HUES6 (cell line): Measurements from ENCODE around the gene NOD2.

Experiments
- H3K27ac ChIP-seq: 2 replicates; pipeline ENCODE4 v1.7.0; 2013; ENCODE audit warnings: low read depth, mild to moderate bottlenecking, low read length, inconsistent platforms
- H3K27me3 ChIP-seq: 2 replicates; pipeline ENCODE4 v1.6.1; 2013; ENCODE audit warnings: low read length; ENCODE audit not compliant: control insufficient read depth, insufficient read depth
- H3K36me3 ChIP-seq: 2 replicates; pipeline ENCODE4 v1.6.1; 2013; ENCODE audit warnings: low read length; ENCODE audit not compliant: control insufficient read depth, insufficient read depth
- H3K4me1 ChIP-seq: 2 replicates; pipeline ENCODE4 v1.6.1; 2013; ENCODE audit warnings: low read length; ENCODE audit not compliant: control insufficient read depth, insufficient read depth
- H3K4me3 ChIP-seq: 2 replicates; pipeline ENCODE4 v1.5.1; 2013; ENCODE audit warnings: low read depth, low read length
- H3K9ac ChIP-seq: one replicate; pipeline ENCODE4 v1.6.1; 2013; ENCODE audit warnings: mild to moderate bottlenecking, low read length
- H3K9me3 ChIP-seq: 2 replicates; pipeline ENCODE4 v1.6.1; 2013; ENCODE audit warnings: low read depth, low read length; ENCODE audit not compliant: control insufficient read depth, insufficient read depth

NOD2 gene

GRCh38 chr16:50747207-50747956, 54.0 kb downstream of the NOD2 start:
- Histone ChIP-seq H3K9me3 (no peaks in the 10 kb centered on the region), H3K27ac (no peak overlapping the region), H3K9ac (no peak overlapping the region), H3K36me3 (no peaks in the 10 kb centered on the region; the same call in 1 of the 2 replicates), H3K27me3 (no peaks in the 10 kb centered on the region), H3K4me1 (peaks cover 26% of the 10 kb centered on the region), H3K4me3 (no peak overlapping the region)

- no peaks in the 10 kb centered on the region for H3K27me3 ChIP-seq
Observed at GRCh38 chr16:50751528-50751927, 58.1 kb downstream of the NOD2 start.

GRCh38 chr16:50752471-50753235, 59.2 kb downstream of the NOD2 start:
- H3K4me1 ChIP-seq = no peaks in the 10 kb centered on the region
- H3K9me3 ChIP-seq = no peaks in the 10 kb centered on the region
- peaks cover 5% of the 10 kb centered on the region for H3K36me3 ChIP-seq
- no peak overlapping the region for H3K9ac ChIP-seq
- no peaks in the 10 kb centered on the region for H3K27me3 ChIP-seq
- no peak overlapping the region for H3K27ac ChIP-seq
- no peak overlapping the region for H3K4me3 ChIP-seq

More at GRCh38 chr16:50751528-50751927, 58.1 kb downstream of the NOD2 start:
- Histone ChIP-seq H3K4me3 (no peak overlapping the region), H3K9ac (no peak overlapping the region), H3K9me3 (no peaks in the 10 kb centered on the region), H3K4me1 (peaks cover 3% of the 10 kb centered on the region), H3K27ac (no peak overlapping the region), H3K36me3 (peaks cover 5% of the 10 kb centered on the region)

GRCh38 chr16:50756473-50756872, 63.1 kb downstream of the NOD2 start:
- Histone ChIP-seq H3K27me3 (no peaks in the 10 kb centered on the region), H3K36me3 (peaks cover 5% of the 10 kb centered on the region), H3K4me1 (no peaks in the 10 kb centered on the region), H3K9me3 (no peaks in the 10 kb centered on the region), H3K27ac (no peak overlapping the region), H3K4me3 (no peak overlapping the region), H3K9ac (no peak overlapping the region)

- H3K27me3 ChIP-seq = no peaks in the 10 kb centered on the region
- no peak overlapping the region for H3K27ac ChIP-seq
- no peak overlapping the region for H3K4me3 ChIP-seq
- no peaks in the 10 kb centered on the region for H3K4me1 ChIP-seq
- peaks cover 13% of the 10 kb centered on the region for H3K9me3 ChIP-seq
- H3K9ac ChIP-seq = no peak overlapping the region
- H3K36me3 ChIP-seq = no peaks in the 10 kb centered on the region; the same call in 1 of the 2 replicates
Observed at GRCh38 chr16:50761267-50761666, 67.9 kb downstream of the NOD2 start.

- Histone ChIP-seq H3K27me3 (no peaks in the 10 kb centered on the region), H3K9me3 (peaks cover 17% of the 10 kb centered on the region), H3K4me1 (no peaks in the 10 kb centered on the region), H3K9ac (no peak overlapping the region), H3K4me3 (no peak overlapping the region), H3K36me3 (no peaks in the 10 kb centered on the region; the same call in 1 of the 2 replicates), H3K27ac (no peak overlapping the region)
Observed at GRCh38 chr16:50762241-50762640, 68.8 kb downstream of the NOD2 start.

GRCh38 chr16:50763211-50763610, 69.8 kb downstream of the NOD2 start:
- no peak overlapping the region for H3K27ac ChIP-seq
- no peak overlapping the region for H3K9ac ChIP-seq
- H3K4me3 ChIP-seq = no peak overlapping the region
- no peaks in the 10 kb centered on the region for H3K27me3 ChIP-seq
- H3K4me1 ChIP-seq = no peaks in the 10 kb centered on the region
- no peaks in the 10 kb centered on the region; the same call in 1 of the 2 replicates for H3K36me3 ChIP-seq
- H3K9me3 ChIP-seq = peaks cover 17% of the 10 kb centered on the region

GRCh38 chr16:50765260-50765659, 71.9 kb downstream of the NOD2 start:
- H3K36me3 ChIP-seq = no peaks in the 10 kb centered on the region; the same call in 1 of the 2 replicates
- no peaks in the 10 kb centered on the region for H3K4me1 ChIP-seq
- peaks cover 17% of the 10 kb centered on the region for H3K9me3 ChIP-seq
- H3K27ac ChIP-seq = no peak overlapping the region
- H3K27me3 ChIP-seq = no peaks in the 10 kb centered on the region
- no peak overlapping the region for H3K9ac ChIP-seq
- no peak overlapping the region for H3K4me3 ChIP-seq

- Histone ChIP-seq H3K4me3 (no peak overlapping the region), H3K36me3 (no peaks in the 10 kb centered on the region; the same call in 1 of the 2 replicates), H3K27me3 (no peaks in the 10 kb centered on the region), H3K4me1 (no peaks in the 10 kb centered on the region), H3K9ac (no peak overlapping the region), H3K9me3 (peaks cover 17% of the 10 kb centered on the region), H3K27ac (no peak overlapping the region)
Observed at GRCh38 chr16:50765861-50766260, 72.5 kb downstream of the NOD2 start.

- no peak overlapping the region for H3K27ac ChIP-seq
- peaks cover 17% of the 10 kb centered on the region for H3K9me3 ChIP-seq
- no peak overlapping the region for H3K4me3 ChIP-seq
- H3K4me1 ChIP-seq = no peaks in the 10 kb centered on the region
- H3K36me3 ChIP-seq = no peaks in the 10 kb centered on the region; the same call in 1 of the 2 replicates
- no peak overlapping the region for H3K9ac ChIP-seq
- H3K27me3 ChIP-seq = no peaks in the 10 kb centered on the region
Observed at GRCh38 chr16:50767197-50767596, 73.8 kb downstream of the NOD2 start.

GRCh38 chr16:50771366-50771765, 78.0 kb downstream of the NOD2 start:
- H3K4me1 ChIP-seq = no peaks in the 10 kb centered on the region
- no peak overlapping the region for H3K9ac ChIP-seq
- H3K27me3 ChIP-seq = no peaks in the 10 kb centered on the region
- H3K4me3 ChIP-seq = no peak overlapping the region
- no peaks in the 10 kb centered on the region for H3K36me3 ChIP-seq
- H3K27ac ChIP-seq = no peak overlapping the region
- H3K9me3 ChIP-seq = peaks cover 3% of the 10 kb centered on the region
